PFSK-1 (cell line): ENCODE measurements around the gene MAB21L4.

ENCODE experiments used
- POLR2AphosphoS5 ChIP-seq: IDR thresholded peaks from 2 replicates; pipeline ENCODE4 v1.6.1; 2012; ENCODE audit warnings: low read depth, mild to moderate bottlenecking, control low read depth, low read length, moderate library complexity
- REST ChIP-seq, 2 experiments: IDR thresholded peaks; 2 replicates each; pipeline versions ENCODE4 v1.6.1 to v1.8.0; 2011 to 2012; ENCODE audit warnings: low read depth in 2 of 2, low read length in 2 of 2, control low read depth in 1 of 2, inconsistent platforms in 1 of 2, mild to moderate bottlenecking in 1 of 2, moderate library complexity in 1 of 2; ENCODE audit not compliant: insufficient read depth in 1 of 2
- SIN3A ChIP-seq: IDR thresholded peaks from 2 replicates; pipeline ENCODE4 v1.6.1; 2012; ENCODE audit warnings: mild to moderate bottlenecking, low read length, moderate library complexity, borderline replicate concordance; ENCODE audit not compliant: insufficient read depth
- TAF1 ChIP-seq: IDR thresholded peaks from 2 replicates; pipeline ENCODE4 v1.6.1; 2012; ENCODE audit warnings: low read length, control low read depth, borderline replicate concordance; ENCODE audit not compliant: insufficient read depth

GRCh38 chr2:240879105-240879504 lies 16.9 kb downstream of the MAB21L4 start:
- TF ChIP-seq REST (IDR thresholded peaks at IDR 0.05; ENCODE audit: insufficient read depth in 1 of 2, low read depth in 2 of 2, low read length in 2 of 2) (no peak), TAF1 (no peak), POLR2AphosphoS5 (no peak), SIN3A (no peak)
